Measurements from ENCODE around the gene PPP2R5C. TPM values are rescaled to one million over a fixed set of nuclear protein-coding genes. Genes with fewer than 3 reads are reported as not detected.

Gene PPP2R5C
- total and polyA plus RNA-seq, 2 of the 4 experiments (the other 2 are of a cell fraction) = 65.9 to 78.7 TPM

DNA sequence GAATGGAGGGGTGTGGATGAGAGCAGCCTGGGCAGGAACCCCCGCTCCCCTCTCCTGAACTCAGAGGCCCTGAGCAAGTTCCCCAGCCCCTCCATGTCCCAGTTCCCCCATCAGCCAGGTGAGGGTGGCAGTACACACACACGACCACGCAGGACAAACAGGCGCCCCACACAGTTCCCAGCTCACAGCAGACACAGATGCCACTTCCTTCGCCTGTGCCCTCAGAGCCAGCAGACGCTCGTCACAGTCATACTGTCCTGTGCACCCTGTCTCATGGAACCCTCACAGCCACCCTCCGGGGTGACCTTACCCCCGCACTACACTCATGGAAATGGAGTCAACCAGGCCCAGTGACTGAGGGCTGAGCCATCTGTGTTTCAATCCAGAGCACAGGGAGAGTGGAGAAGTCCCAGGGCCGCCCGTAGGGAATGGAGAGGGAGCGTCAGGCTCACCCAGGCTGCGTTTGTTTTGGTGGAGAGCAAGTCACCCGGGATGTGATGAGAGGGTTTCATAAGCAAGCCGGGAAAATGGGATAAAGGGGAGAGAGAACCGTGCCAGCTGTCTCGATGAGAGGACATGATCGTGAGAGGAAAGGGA lies 155.4 kb downstream of the PPP2R5C start:
- no peak for ATAC-seq (ENCODE audit: low read depth)
- no peaks in the 10 kb centered on the region for H3K4me1 ChIP-seq (ENCODE audit: control insufficient read depth, insufficient read depth, low read length)

More for the DNA sequence above, 155.4 kb downstream of the PPP2R5C start:
- no peak for TF ChIP-seq MAZ (IDR thresholded peaks at IDR 0.05; ENCODE audit: borderline replicate concordance, low read depth, low read length)
- no peak for TF ChIP-seq POLR2A (IDR thresholded peaks at IDR 0.05; ENCODE audit: low read depth, low read length)
- TF ChIP-seq, protein P1, sequence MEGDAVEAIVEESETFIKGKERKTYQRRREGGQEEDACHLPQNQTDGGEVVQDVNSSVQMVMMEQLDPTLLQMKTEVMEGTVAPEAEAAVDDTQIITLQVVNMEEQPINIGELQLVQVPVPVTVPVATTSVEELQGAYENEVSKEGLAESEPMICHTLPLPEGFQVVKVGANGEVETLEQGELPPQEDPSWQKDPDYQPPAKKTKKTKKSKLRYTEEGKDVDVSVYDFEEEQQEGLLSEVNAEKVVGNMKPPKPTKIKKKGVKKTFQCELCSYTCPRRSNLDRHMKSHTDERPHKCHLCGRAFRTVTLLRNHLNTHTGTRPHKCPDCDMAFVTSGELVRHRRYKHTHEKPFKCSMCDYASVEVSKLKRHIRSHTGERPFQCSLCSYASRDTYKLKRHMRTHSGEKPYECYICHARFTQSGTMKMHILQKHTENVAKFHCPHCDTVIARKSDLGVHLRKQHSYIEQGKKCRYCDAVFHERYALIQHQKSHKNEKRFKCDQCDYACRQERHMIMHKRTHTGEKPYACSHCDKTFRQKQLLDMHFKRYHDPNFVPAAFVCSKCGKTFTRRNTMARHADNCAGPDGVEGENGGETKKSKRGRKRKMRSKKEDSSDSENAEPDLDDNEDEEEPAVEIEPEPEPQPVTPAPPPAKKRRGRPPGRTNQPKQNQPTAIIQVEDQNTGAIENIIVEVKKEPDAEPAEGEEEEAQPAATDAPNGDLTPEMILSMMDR (conservative IDR thresholded peaks at IDR 0.05; ENCODE audit: low read depth, low read length) = no peak
- TF ChIP-seq MAFK (IDR thresholded peaks at IDR 0.05; ENCODE audit: low read depth, low read length) = no peak
- TF ChIP-seq, protein P2, sequence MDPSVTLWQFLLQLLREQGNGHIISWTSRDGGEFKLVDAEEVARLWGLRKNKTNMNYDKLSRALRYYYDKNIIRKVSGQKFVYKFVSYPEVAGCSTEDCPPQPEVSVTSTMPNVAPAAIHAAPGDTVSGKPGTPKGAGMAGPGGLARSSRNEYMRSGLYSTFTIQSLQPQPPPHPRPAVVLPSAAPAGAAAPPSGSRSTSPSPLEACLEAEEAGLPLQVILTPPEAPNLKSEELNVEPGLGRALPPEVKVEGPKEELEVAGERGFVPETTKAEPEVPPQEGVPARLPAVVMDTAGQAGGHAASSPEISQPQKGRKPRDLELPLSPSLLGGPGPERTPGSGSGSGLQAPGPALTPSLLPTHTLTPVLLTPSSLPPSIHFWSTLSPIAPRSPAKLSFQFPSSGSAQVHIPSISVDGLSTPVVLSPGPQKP (IDR thresholded peaks at IDR 0.05; ENCODE audit: borderline replicate concordance, low read depth, low read length) = no peak
- TF ChIP-seq RCOR1 (IDR thresholded peaks at IDR 0.05; ENCODE audit: insufficient replicate concordance, low read length) = no peak
- TF ChIP-seq CHD1 (IDR thresholded peaks at IDR 0.05; ENCODE audit: low read depth, low read length) = no peak
- no peak for TF ChIP-seq BHLHE40 (IDR thresholded peaks at IDR 0.05; ENCODE audit: low read depth, low read length)
- DNase-seq = no peak
- no peak overlapping the region for H3K4me2 ChIP-seq (ENCODE audit: low read depth, low read length)
- intact Hi-C loops (cut with micrococcal nuclease) = no loop called here
- no peak overlapping the region for H2BK20ac ChIP-seq (ENCODE audit: low read depth, low read length)
- no peak overlapping the region for H4K5ac ChIP-seq (ENCODE audit: low read depth, low read length)
- no peak overlapping the region for H3K56ac ChIP-seq (ENCODE audit: extremely low read depth, insufficient read depth, low read length)
- no peak overlapping the region for H3K18ac ChIP-seq (ENCODE audit: low read depth, low read length)
- H4K8ac ChIP-seq (ENCODE audit: low read depth in 2 of 2, low read length in 2 of 2) = no peak overlapping the region
- H3K4ac ChIP-seq (ENCODE audit: low read depth, low read length) = no peak overlapping the region
- peaks cover 0 to 13% of the 10 kb centered on the region in 2 experiments; a peak in 1 of 4 replicates for H3K79me1 ChIP-seq (ENCODE audit: low read depth in 1 of 2, low read length in 2 of 2)
- ChIA-PET CTCF (no interaction called here), POLR2A (ENCODE audit: unreplicated experiment) (no interaction called here)
- no peaks in the 10 kb centered on the region for H4K20me1 ChIP-seq (ENCODE audit: insufficient read depth, low read length)
- H3K9me3 ChIP-seq (ENCODE audit: control insufficient read depth, insufficient read depth, low read length) = no peaks in the 10 kb centered on the region
- H3K27me3 ChIP-seq (ENCODE audit: control insufficient read depth, insufficient read depth, low read length) = no peaks in the 10 kb centered on the region
- no peak overlapping the region for H2BK15ac ChIP-seq (ENCODE audit: low read depth, low read length)
- 52% methylated on average over 10 of the region's 18 CpGs; no CpG with 5 or more reads in 1 of the 2 experiments for WGBS, 2 experiments (ENCODE audit: extremely low coverage in 2 of 2, insufficient read length in 1 of 2)
- H4K91ac ChIP-seq (ENCODE audit: insufficient read depth, low read depth, low read length) = no peak overlapping the region
- H3K23ac ChIP-seq (ENCODE audit: low read depth, low read length) = no peak overlapping the region
- H2AK5ac ChIP-seq (ENCODE audit: low read depth, low read length) = no peak overlapping the region
- no peak overlapping the region for H2BK120ac ChIP-seq (ENCODE audit: low read depth, low read length)
- peak overlapping the region; percentile 82 for H2AK9ac ChIP-seq (replicated peaks; ENCODE audit: low read depth, low read length, poor library complexity)
- no peak overlapping the region for H3K9ac ChIP-seq (ENCODE audit: low read depth, low read length)
- no peak overlapping the region for H3K27ac ChIP-seq (ENCODE audit: insufficient read depth, low read length)
- H2AFZ ChIP-seq (replicated peaks; ENCODE audit: low read length, poor library complexity) = no peak overlapping the region
- dilution Hi-C loops (cut with HindIII; ENCODE audit: low sequenced_read_pairs, unreplicated experiment) = no loop called here
- no peaks in the 10 kb centered on the region; the same call in 1 of the 2 replicates for H3K9me1 ChIP-seq (ENCODE audit: insufficient read depth, low read length)
- H3K36me3 ChIP-seq (ENCODE audit: control insufficient read depth, insufficient read depth, low read length) = peaks cover 13% of the 10 kb centered on the region
- no peak overlapping the region for H3K4me3 ChIP-seq (ENCODE audit: insufficient read depth, low read depth, low read length)
- no peak overlapping the region for H3K14ac ChIP-seq (replicated peaks; ENCODE audit: low read depth, low read length)
- BruUV-seq (replicated peaks) = no TSS peak
- H2BK5ac ChIP-seq (ENCODE audit: low read depth, low read length, poor library complexity, severe bottlenecking) = no peak overlapping the region
- in situ Hi-C loops (cut with MboI; ENCODE audit: low sequenced_read_pairs) = no loop called here
